Bronchial epithelial cell (primary cell): ENCODE results near the gene NFAM1. TPM values are rescaled to one million over a fixed set of nuclear protein-coding genes. Genes with fewer than 3 reads are reported as not detected.

Experiments
- DNase-seq: peaks from one replicate; pipeline ENCODE4 v3.0.0-alpha.2; 2010; ENCODE audit warnings: low read depth
- FAIRE-seq: peaks from 2 replicates; lab custom pipeline; 2011; peaks lifted over from hg19 to GRCh38; lab: Jason Lieb, UNC
- H3K27me3 ChIP-seq: 2 replicates; pipeline ENCODE4 v1.5.1; 2011; ENCODE audit warnings: low read length; ENCODE audit not compliant: control insufficient read depth, insufficient read depth
- H3K36me3 ChIP-seq: 2 replicates; pipeline ENCODE4 v1.5.1; 2011; ENCODE audit warnings: low read length; ENCODE audit not compliant: control insufficient read depth, insufficient read depth
- H3K4me3 ChIP-seq: 2 replicates; pipeline ENCODE4 v1.5.1; 2011; ENCODE audit warnings: mild to moderate bottlenecking, low read depth, low read length, control low read depth
- CTCF ChIP-seq: IDR thresholded peaks from 2 replicates; pipeline ENCODE4 v1.5.1; 2011; ENCODE audit warnings: mild to moderate bottlenecking, moderate library complexity, low read length, control low read depth, inconsistent platforms; ENCODE audit not compliant: insufficient read depth, severe bottlenecking
- total RNA-seq: library from RNA; depleted of rRNA; stranded (reverse); fragments of >200 nt; gene quantifications from 2 replicates; pipeline ENCODE4 v1.2.1, GENCODE V29; 2014

NFAM1 gene
- total RNA-seq, 1 donor from 2014 or later: not detected

DNA sequence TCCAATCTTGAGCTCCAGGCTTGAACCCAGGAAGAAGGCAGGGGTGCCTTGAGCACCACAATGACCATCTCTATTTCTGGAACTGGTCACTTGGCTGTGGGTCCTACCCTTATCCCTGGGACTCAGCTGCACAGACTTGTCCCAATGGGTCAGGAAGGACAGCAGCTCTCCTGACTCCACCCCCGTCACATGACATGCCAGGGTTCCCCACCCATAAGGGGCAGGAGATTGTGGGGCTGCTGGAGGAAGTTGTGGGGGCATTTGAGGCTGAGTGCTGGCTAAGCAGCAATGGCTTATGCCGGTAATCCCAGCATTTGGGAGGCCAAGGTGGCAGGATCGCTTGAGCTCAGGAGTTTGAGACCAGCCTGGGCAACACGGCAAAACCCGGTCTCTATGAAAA, 56.2 kb downstream of the NFAM1 start:
- DNase-seq (no peak), FAIRE-seq (no peak)
- no peaks in the 10 kb centered on the region for H3K27me3 ChIP-seq
- no peaks in the 10 kb centered on the region for H3K36me3 ChIP-seq
- no peak for TF ChIP-seq CTCF
- no peak overlapping the region for H3K4me3 ChIP-seq

GRCh38 chr22:42372976-42373375, 59.2 kb downstream of the NFAM1 start:
- Histone ChIP-seq H3K36me3 (no peaks in the 10 kb centered on the region), H3K27me3 (peaks cover 6% of the 10 kb centered on the region), H3K4me3 (no peak overlapping the region)
- no peak for TF ChIP-seq CTCF
- FAIRE-seq: no peak
- DNase-seq: no peak

GRCh38 chr22:42371501-42371900, 60.7 kb downstream of the NFAM1 start:
- no peak for FAIRE-seq
- Histone ChIP-seq H3K4me3 (no peak overlapping the region), H3K27me3 (peaks cover 18% of the 10 kb centered on the region), H3K36me3 (no peaks in the 10 kb centered on the region)
- TF ChIP-seq CTCF: no peak
- no peak for DNase-seq

DNA sequence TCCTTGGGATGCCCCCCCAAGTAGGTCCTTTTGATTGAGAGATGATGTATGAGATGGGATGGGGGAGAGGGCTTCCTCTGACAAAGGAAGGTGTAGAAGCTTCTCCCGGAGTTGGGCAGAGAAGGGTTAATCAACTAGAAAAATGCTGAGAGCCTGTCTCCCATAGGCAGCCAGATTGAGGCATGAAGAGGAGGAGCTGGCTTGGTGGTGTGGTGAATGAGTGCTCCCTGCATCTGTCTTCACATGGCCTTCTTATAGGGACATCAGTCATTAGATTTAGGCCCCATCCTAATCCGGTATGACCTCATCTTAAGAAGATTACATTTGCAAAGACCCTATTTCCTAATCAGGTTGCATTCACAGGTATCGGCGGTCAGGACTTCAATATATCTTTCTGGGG, 61.1 kb downstream of the NFAM1 start:
- TF ChIP-seq CTCF: no peak

DNA sequence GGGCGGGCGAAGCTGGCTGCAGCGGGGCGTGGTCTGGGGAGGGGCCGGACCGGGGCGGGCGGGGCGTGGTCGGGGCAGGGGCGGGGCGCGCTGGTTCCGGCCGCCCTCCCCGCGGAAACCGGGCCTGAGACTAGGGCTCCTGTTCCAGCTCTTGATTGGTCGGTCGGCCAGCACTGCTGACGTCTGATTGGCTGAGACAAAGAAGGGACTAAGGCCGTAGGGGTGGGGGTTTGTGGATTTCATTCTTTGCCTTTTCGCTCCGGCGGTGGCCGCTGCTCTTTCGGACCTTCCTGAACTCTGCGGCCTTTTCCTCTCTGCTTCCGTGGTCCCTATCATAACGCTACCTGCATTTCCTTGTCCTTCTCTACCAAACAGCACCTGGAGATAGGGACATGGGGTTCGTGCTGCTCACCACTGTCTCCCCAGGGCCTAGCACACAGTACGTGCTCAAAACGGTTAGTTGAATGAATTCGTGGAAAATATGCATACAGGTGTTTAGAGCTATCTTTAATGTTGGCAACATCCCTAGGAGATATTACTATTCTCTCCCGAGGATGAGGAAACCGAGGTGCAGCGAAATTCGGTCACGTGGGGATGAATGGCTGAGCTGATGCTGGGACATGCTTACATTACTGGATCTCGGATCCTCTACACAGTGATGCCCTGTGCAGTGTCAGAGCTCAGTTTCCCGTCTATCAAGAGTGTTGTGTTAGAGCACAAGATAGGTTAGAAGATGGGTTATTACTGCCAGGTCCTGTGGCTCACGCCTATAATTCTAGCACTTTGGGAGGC, 62.8 kb downstream of the NFAM1 start:
- FAIRE-seq (peak; percentile 68), DNase-seq (peak; percentile 81)
- H3K4me3 ChIP-seq: peak overlapping the region; percentile 39
- no peak for TF ChIP-seq CTCF
- peaks cover 24% of the 10 kb centered on the region for H3K27me3 ChIP-seq
- H3K36me3 ChIP-seq: no peaks in the 10 kb centered on the region

More for the DNA sequence above, 61.1 kb downstream of the NFAM1 start:
- H3K36me3 ChIP-seq: no peaks in the 10 kb centered on the region
- H3K27me3 ChIP-seq: peaks cover 18% of the 10 kb centered on the region
- no peak for DNase-seq
- H3K4me3 ChIP-seq: no peak overlapping the region
- peak; percentile 18 for FAIRE-seq
